Measurements from ENCODE around the gene JSRP1.

Gene JSRP1

GRCh38 chr19:2212861-2213711 is 43.1 kb downstream of the JSRP1 start:
- TF ChIP-seq CTCF (IDR thresholded peaks at IDR 0.05; ENCODE audit: insufficient read depth, low read depth, low read length, missing control alignments) = no peak
- no peak for DNase-seq (ENCODE audit: low read depth)
- H3K4me3 ChIP-seq (ENCODE audit: low read depth, low read length) = no peak overlapping the region

- no peak overlapping the region for H3K4me3 ChIP-seq (ENCODE audit: low read depth, low read length)
- no peak for TF ChIP-seq CTCF (IDR thresholded peaks at IDR 0.05; ENCODE audit: insufficient read depth, low read depth, low read length, missing control alignments)
- no peak for DNase-seq (ENCODE audit: low read depth)
Measured at GRCh38 chr19:2210987-2211740, 45.1 kb downstream of the JSRP1 start.

- H3K4me3 ChIP-seq (ENCODE audit: low read depth, low read length) = no peak overlapping the region
- TF ChIP-seq CTCF (IDR thresholded peaks at IDR 0.05; ENCODE audit: insufficient read depth, low read depth, low read length, missing control alignments) = no peak
- DNase-seq (ENCODE audit: low read depth) = no peak
Measured at GRCh38 chr19:2210206-2210605, 46.0 kb downstream of the JSRP1 start.

GRCh38 chr19:2209408-2209807 is 46.8 kb downstream of the JSRP1 start:
- TF ChIP-seq CTCF (IDR thresholded peaks at IDR 0.05; ENCODE audit: insufficient read depth, low read depth, low read length, missing control alignments) = no peak
- DNase-seq (ENCODE audit: low read depth) = no peak
- no peak overlapping the region for H3K4me3 ChIP-seq (ENCODE audit: low read depth, low read length)

- TF ChIP-seq CTCF (IDR thresholded peaks at IDR 0.05; ENCODE audit: insufficient read depth, low read depth, low read length, missing control alignments) = no peak
- no peak overlapping the region for H3K4me3 ChIP-seq (ENCODE audit: low read depth, low read length)
- no peak for DNase-seq (ENCODE audit: low read depth)
Measured at GRCh38 chr19:2208975-2209374, 47.2 kb downstream of the JSRP1 start.

GRCh38 chr19:2207991-2208860 is 48.0 kb downstream of the JSRP1 start:
- DNase-seq (ENCODE audit: low read depth) = peak; percentile 51
- no peak for TF ChIP-seq CTCF (IDR thresholded peaks at IDR 0.05; ENCODE audit: insufficient read depth, low read depth, low read length, missing control alignments)

More at GRCh38 chr19:2207991-2208860, 48.0 kb downstream of the JSRP1 start:
- H3K4me3 ChIP-seq (ENCODE audit: low read depth, low read length) = no peak overlapping the region

Measured in GM12865 (cell line).